Measurements from ENCODE around the gene WDR48.

The WDR48 gene

GRCh38 chr3:39065197-39065596 is 13.4 kb downstream of the WDR48 start:
- no peak for DNase-seq

GRCh38 chr3:39067286-39067685 is 15.5 kb downstream of the WDR48 start:
- DNase-seq: no peak

GRCh38 chr3:39068556-39068955 is 16.7 kb downstream of the WDR48 start:
- DNase-seq: no peak

GRCh38 chr3:39075910-39076309 is 24.1 kb downstream of the WDR48 start:
- DNase-seq: no peak

GRCh38 chr3:39079530-39079929 is 27.7 kb downstream of the WDR48 start:
- no peak for DNase-seq

GRCh38 chr3:39080026-39080425 is 28.2 kb downstream of the WDR48 start:
- DNase-seq: no peak

GRCh38 chr3:39082666-39083313 is 31.0 kb downstream of the WDR48 start:
- DNase-seq: no peak

- DNase-seq: no peak
Observed at GRCh38 chr3:39086144-39086543, 34.3 kb downstream of the WDR48 start.

GRCh38 chr3:39088456-39088855 is 36.6 kb downstream of the WDR48 start:
- no peak for DNase-seq

- no peak for DNase-seq
Observed at GRCh38 chr3:39088889-39089288, 37.1 kb downstream of the WDR48 start.

GRCh38 chr3:39090922-39091321 is 39.1 kb downstream of the WDR48 start:
- no peak for DNase-seq

GRCh38 chr3:39094851-39095677 is 43.2 kb downstream of the WDR48 start:
- no peak for DNase-seq

GRCh38 chr3:39095778-39096177 is 44.0 kb downstream of the WDR48 start:
- DNase-seq: no peak

- DNase-seq: no peak
Observed at GRCh38 chr3:39096775-39097174, 45.0 kb downstream of the WDR48 start.

- DNase-seq: no peak
Observed at GRCh38 chr3:39097716-39098472, 46.1 kb downstream of the WDR48 start.

- no peak for DNase-seq
Observed at GRCh38 chr3:39098473-39099000, 46.7 kb downstream of the WDR48 start.

- no peak for DNase-seq
Observed at GRCh38 chr3:39099242-39099641, 47.4 kb downstream of the WDR48 start.

GRCh38 chr3:39099738-39100499 is 48.1 kb downstream of the WDR48 start:
- no peak for DNase-seq

GRCh38 chr3:39100500-39100886 is 48.7 kb downstream of the WDR48 start:
- no peak for DNase-seq

- DNase-seq: no peak
Observed at GRCh38 chr3:39101022-39101689, 49.3 kb downstream of the WDR48 start.

- no peak for DNase-seq
Observed at GRCh38 chr3:39102504-39103323, 50.9 kb downstream of the WDR48 start.
